Measurements from ENCODE around the gene ZNF217. TPM values are rescaled to one million over a fixed set of nuclear protein-coding genes. Genes with fewer than 3 reads are reported as not detected.

ZNF217 gene
- total and polyA plus RNA-seq, 9 of the 15 experiments (the other 6 are each of a cell fraction or from before 2014, with no cell fraction given), result 3.0 to 41.8 (median 16.8) TPM

- TF ChIP-seq THAP7 (CRISPR knock-in tag; IDR thresholded peaks at IDR 0.05) (no peak), CREB3 (tag; conservative IDR thresholded peaks at IDR 0.05; ENCODE audit: low read depth) (peak; percentile 50; the same call in 1 of the 2 replicates), PBX2 (CRISPR knock-in tag; IDR thresholded peaks at IDR 0.05; ENCODE audit: low read depth) (no peak), PBX2 (tag; conservative IDR thresholded peaks at IDR 0.05; ENCODE audit: low read depth) (no peak), NKRF (IDR thresholded peaks at IDR 0.05; ENCODE audit: borderline replicate concordance) (no peak), MITF (IDR thresholded peaks at IDR 0.05) (no peak), RFX7 (CRISPR knock-in tag; IDR thresholded peaks at IDR 0.05) (no peak), NEUROD1 (IDR thresholded peaks at IDR 0.05; ENCODE audit: borderline replicate concordance, low read depth, low read length, partially characterized antibody) (no peak), ZNF316 (IDR thresholded peaks at IDR 0.05) (peak; percentile 80), ZNF395 (CRISPR knock-in tag; IDR thresholded peaks at IDR 0.05) (0 out of 2 replicates have a peak, but pooled peaks have one; percentile 55), BACH1 (tag; IDR thresholded peaks at IDR 0.05) (peak; percentile 26; the same call in 1 of the 2 replicates), SP1 (CRISPR knock-in tag; IDR thresholded peaks at IDR 0.05) (no peak), DACH1 (IDR thresholded peaks at IDR 0.05; ENCODE audit: partially characterized antibody) (peak; percentile 52), TAL1 (IDR thresholded peaks at IDR 0.05) (0 out of 2 replicates have a peak, but pooled peaks have one; percentile 3), MXI1 (IDR thresholded peaks at IDR 0.05; ENCODE audit: low read depth, low read length) (no peak), U2AF2 (optimal IDR thresholded peaks at IDR 0.05; ENCODE audit: low read depth, low read length) (no peak), PURB (CRISPR knock-in tag; IDR thresholded peaks at IDR 0.05; ENCODE audit: low read depth) (no peak), ZNF780A (CRISPR knock-in tag; IDR thresholded peaks at IDR 0.05) (no peak), EP300 (IDR thresholded peaks at IDR 0.05; ENCODE audit: low read length) (0 out of 2 replicates have a peak, but pooled peaks have one; percentile 19)
These were observed 28.0 kb upstream of the ZNF217 start (continued) for GRCh38 chr20:53621482-53622246.
